ENCODE results near the gene NOS1AP.
A peak's percentile ranks its signal among the peaks of the same experiment; 100 is the strongest.

NOS1AP gene

GRCh38 chr1:162371611-162372010, 302.1 kb downstream of the NOS1AP start:
- no peak; the same call in 2 of the 3 replicates for ATAC-seq
- no peak for TF ChIP-seq CSRNP3 (CRISPR knock-in tag; IDR thresholded peaks at IDR 0.05)
- TF ChIP-seq GLIS3 (CRISPR knock-in tag; IDR thresholded peaks at IDR 0.05) = no peak
- no peak for TF ChIP-seq ZFP3 (CRISPR knock-in tag; IDR thresholded peaks at IDR 0.05)
- no peak for TF ChIP-seq ZNF70 (CRISPR knock-in tag; IDR thresholded peaks at IDR 0.05)
- no peak for TF ChIP-seq ISL1 (CRISPR knock-in tag; IDR thresholded peaks at IDR 0.05)
- TF ChIP-seq PPARA (CRISPR knock-in tag; IDR thresholded peaks at IDR 0.05; ENCODE audit: borderline replicate concordance) = no peak
- TF ChIP-seq ARNTL (CRISPR knock-in tag; IDR thresholded peaks at IDR 0.05; ENCODE audit: borderline replicate concordance, low read depth) = no peak
- no peak for TF ChIP-seq CSDC2 (CRISPR knock-in tag; IDR thresholded peaks at IDR 0.05)
- no peak for TF ChIP-seq TSHZ2 (CRISPR knock-in tag; IDR thresholded peaks at IDR 0.05)
- TF ChIP-seq ZFP30 (CRISPR knock-in tag; IDR thresholded peaks at IDR 0.05) = no peak
- TF ChIP-seq SNAI2 (CRISPR knock-in tag; IDR thresholded peaks at IDR 0.05) = no peak
- TF ChIP-seq, protein P1, sequence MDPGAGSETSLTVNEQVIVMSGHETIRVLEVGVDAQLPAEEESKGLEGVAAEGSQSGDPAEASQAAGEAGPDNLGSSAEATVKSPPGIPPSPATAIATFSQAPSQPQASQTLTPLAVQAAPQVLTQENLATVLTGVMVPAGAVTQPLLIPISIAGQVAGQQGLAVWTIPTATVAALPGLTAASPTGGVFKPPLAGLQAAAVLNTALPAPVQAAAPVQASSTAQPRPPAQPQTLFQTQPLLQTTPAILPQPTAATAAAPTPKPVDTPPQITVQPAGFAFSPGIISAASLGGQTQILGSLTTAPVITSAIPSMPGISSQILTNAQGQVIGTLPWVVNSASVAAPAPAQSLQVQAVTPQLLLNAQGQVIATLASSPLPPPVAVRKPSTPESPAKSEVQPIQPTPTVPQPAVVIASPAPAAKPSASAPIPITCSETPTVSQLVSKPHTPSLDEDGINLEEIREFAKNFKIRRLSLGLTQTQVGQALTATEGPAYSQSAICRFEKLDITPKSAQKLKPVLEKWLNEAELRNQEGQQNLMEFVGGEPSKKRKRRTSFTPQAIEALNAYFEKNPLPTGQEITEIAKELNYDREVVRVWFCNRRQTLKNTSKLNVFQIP (CRISPR knock-in tag; IDR thresholded peaks at IDR 0.05; ENCODE audit: borderline replicate concordance, low read depth) = no peak
- no peak for TF ChIP-seq ZC3H10 (CRISPR knock-in tag; IDR thresholded peaks at IDR 0.05)
- TF ChIP-seq RARB (CRISPR knock-in tag; IDR thresholded peaks at IDR 0.05) = no peak
- TF ChIP-seq ESRRG (CRISPR knock-in tag; IDR thresholded peaks at IDR 0.05) = no peak

GRCh38 chr1:162372159-162373071, 302.9 kb downstream of the NOS1AP start:
- TF ChIP-seq TSHZ2 (CRISPR knock-in tag; IDR thresholded peaks at IDR 0.05) = no peak
- no peak for TF ChIP-seq ZNF8 (CRISPR knock-in tag; IDR thresholded peaks at IDR 0.05)
- TF ChIP-seq, protein P1 (CRISPR knock-in tag; IDR thresholded peaks at IDR 0.05; ENCODE audit: borderline replicate concordance, low read depth) = no peak
- TF ChIP-seq PPARA (CRISPR knock-in tag; IDR thresholded peaks at IDR 0.05; ENCODE audit: borderline replicate concordance) = no peak
- no peak for TF ChIP-seq CSDC2 (CRISPR knock-in tag; IDR thresholded peaks at IDR 0.05)
- TF ChIP-seq, protein P2, sequence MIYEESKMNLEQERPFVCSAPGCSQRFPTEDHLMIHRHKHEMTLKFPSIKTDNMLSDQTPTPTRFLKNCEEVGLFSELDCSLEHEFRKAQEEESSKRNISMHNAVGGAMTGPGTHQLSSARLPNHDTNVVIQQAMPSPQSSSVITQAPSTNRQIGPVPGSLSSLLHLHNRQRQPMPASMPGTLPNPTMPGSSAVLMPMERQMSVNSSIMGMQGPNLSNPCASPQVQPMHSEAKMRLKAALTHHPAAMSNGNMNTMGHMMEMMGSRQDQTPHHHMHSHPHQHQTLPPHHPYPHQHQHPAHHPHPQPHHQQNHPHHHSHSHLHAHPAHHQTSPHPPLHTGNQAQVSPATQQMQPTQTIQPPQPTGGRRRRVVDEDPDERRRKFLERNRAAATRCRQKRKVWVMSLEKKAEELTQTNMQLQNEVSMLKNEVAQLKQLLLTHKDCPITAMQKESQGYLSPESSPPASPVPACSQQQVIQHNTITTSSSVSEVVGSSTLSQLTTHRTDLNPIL (CRISPR knock-in tag; IDR thresholded peaks at IDR 0.05; ENCODE audit: low read depth) = no peak
- TF ChIP-seq ZNF565 (CRISPR knock-in tag; conservative IDR thresholded peaks at IDR 0.05; ENCODE audit: low read depth) = no peak
- TF ChIP-seq ZNF70 (CRISPR knock-in tag; IDR thresholded peaks at IDR 0.05) = no peak
- ATAC-seq = peak; percentile 17; the same call in 1 of the 3 replicates

All from SK-N-SH treated with all-trans-retinoic acid at 6 μM for 48 hours (cell line).